Renal cortex interstitium (tissue), 15 donors: ENCODE data around the gene GALR1. TPM values are rescaled to one million over a fixed set of nuclear protein-coding genes. Genes with fewer than 3 reads are reported as not detected.

Source experiments
- DNase-seq, 11 donors: peaks; one replicate each; pipeline ENCODE4 v3.0.0-alpha.2; 2013; ENCODE audit warnings: low read depth in 9 of 11, low spot score in 4 of 11; ENCODE audit errors: extremely low read depth in 1 of 11
- long read RNA-seq, 16 experiments: transcript quantifications; one replicate each; lab custom pipeline, GENCODE V29; 2026
- polyA plus RNA-seq, 3 donors: library from polyadenylated mRNA; unstranded; fragments of 120-200 nt; gene quantifications; one replicate each; pipeline ENCODE4 v1.2.1, GENCODE V29; 2013; ENCODE audit not compliant: insufficient read length in 3 of 3

GALR1 gene, protein sequence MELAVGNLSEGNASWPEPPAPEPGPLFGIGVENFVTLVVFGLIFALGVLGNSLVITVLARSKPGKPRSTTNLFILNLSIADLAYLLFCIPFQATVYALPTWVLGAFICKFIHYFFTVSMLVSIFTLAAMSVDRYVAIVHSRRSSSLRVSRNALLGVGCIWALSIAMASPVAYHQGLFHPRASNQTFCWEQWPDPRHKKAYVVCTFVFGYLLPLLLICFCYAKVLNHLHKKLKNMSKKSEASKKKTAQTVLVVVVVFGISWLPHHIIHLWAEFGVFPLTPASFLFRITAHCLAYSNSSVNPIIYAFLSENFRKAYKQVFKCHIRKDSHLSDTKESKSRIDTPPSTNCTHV
- polyA plus RNA-seq = under 1 TPM; 0.09 to 0.22 (median 0.15) TPM
- long read RNA-seq, donor 1 = 0 reads
- long read RNA-seq, donor 2 = 0 reads
- long read RNA-seq, donor 3 = 0 reads
- long read RNA-seq, donor 4 = 0 reads
- long read RNA-seq, donor 5 = 0 reads
- long read RNA-seq, donor 6 = 0 reads
- long read RNA-seq, donor 7 = 0 reads
- long read RNA-seq, donor 8 = 0 reads
- long read RNA-seq, donor 9 = 0 reads
- long read RNA-seq, donor 10 = 0 reads
- long read RNA-seq, donor 11 = 0 reads
- long read RNA-seq, donor 12 = 0 reads
- long read RNA-seq, donor 13 = 0 reads
- long read RNA-seq, donor 14 = 0 reads
- long read RNA-seq, donor 15 = 0 reads
- long read RNA-seq, donor 16 = 0 reads

DNA sequence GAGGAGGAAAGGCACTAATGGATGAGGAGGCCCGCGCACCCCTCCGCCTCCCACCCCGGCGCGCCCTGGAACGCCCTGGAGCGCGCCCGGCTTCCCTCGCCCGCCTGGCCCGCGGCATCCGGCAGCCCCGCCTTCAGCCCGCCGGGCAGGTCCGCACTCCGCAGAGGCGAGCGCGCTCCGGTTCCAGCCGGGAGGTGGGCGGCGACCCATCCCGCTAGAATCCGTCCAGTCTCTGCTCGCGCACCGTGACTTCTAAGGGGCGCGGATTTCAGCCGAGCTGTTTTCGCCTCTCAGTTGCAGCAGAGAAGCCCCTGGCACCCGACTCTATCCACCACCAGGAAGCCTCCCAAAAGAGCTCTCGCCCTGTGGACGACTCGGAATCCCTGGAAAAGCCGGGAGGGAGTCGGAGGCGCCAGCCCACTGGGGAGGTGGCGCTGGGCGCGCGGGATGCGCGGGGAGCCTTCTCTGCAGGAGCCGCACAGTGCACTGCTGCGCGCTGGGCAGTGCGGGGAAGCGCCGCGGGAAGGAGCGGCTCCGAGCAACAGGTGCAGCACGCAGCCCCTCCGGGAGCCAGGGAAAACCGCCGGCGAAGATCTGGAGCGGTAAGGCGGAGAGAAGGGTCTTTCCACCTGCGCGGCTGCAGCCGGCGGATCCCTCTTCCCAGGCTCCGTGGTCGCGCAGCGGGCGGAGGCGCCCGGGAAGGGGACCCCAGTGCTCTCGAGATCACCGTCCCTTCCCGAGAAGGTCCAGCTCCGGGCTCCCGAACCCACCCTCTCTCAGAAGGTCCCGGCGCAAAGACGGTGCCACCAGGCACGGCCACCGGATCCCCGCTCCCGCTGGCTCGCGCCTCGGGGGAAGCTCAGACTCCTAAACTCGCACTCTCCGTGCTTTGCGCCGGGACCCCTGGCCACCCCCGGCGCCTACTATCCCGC is at the start of gene GALR1:
Gene GALR1 (plus strand): TSS at position 280 of the 932 bp plus-strand sequence. CDS start 701 bp downstream, outside the sequence.
- DNase-seq = peak in 1 of 11 donors; percentile 19

DNA sequence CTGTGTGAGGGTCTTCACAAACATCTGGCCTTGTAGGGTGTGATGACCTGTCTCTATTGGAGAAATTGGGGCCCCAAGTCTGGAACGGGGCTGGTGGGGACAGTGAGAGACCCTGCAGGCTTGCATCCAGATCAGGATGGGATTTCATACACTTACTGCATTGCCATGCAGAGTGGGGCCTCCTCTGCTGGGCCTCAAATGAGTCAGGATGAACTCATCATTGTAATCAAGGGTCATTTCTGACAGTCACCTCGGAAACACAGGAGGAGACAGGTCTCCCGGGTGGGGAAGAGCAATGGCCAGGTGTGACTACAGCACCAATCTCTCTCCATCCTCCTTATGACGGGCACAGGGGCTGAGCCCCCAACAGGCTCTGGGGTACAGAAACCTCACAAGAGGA is 48.1 kb upstream of the GALR1 start:
- no peak for DNase-seq

DNA sequence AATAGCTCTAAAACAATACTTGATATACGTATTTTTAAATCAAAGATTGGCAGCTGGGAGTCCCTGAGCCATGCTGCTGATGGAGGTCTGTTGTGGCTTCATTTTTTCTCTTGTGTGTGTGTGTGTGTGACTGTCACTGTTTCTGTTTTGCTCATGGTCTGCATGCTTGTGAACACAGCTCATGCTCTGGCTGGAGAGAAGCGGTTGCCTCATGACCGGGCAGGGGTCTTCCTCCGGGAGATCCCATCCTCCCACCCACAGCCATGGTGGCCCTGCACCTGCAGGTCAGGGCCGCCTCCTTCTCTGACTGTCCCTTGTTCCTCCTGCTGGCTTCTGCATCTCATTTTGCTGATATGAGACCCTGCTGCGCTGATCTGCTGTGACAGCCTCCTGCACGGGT is 47.3 kb upstream of the GALR1 start:
- DNase-seq = no peak

DNA sequence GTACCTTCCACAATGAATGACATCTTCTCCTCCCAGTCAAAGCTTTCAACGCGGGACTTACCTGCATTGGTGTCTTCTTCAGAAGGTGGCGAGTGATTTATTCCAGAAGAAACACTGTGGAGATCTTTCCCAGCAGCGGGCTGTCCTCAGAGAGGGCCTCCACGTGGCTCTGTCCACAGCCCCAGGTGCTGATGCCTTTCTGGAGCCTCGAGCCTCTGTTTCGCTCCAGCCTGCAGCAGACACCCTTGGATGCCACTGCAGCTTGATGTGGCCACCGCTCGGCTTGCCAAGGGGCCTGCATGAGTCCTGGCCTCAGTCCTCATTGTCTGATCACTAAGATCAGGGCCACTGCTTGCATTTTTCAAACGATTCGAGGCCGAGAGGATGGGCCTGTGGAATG is 46.6 kb upstream of the GALR1 start:
- DNase-seq = peak in 2 of 11 donors; percentile 26 to 31

DNA sequence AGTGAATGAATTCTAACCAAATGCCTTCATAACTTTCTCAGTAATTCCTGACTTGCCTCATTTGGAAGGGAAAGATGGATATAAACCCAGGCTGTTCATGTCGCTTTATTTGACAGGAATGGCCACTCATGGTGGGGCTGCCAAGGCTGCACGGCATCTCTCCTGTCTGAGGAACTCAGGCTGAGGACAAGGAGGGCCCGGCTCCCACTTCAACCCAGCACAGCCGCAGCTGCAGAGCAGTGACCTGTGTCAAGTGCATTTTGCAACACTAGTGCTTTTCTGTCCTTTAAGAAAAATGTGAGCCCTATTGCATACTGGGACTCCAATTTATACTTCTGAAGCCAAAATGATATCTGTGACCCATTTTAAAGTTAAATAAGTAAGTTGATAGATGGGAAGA is 45.8 kb upstream of the GALR1 start:
- no peak for DNase-seq

DNA sequence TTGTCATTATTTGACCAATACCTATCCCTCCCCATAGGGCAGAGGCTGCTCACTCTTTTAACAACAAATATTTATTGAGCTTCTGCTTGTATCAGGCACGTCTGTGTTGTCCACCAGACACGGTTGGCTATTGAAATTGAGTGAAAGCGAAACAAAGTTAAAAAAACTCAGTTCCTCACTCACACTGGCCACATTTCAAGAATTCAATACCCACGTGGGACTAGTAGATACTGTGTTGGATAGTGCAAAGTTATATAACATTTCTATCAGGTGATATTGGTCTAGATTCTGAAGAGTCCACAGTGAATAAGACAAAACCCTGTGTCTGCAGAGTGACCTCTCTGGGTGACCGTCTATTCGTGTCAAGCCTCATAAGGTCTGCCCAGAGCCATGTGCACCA is 43.9 kb upstream of the GALR1 start:
- no peak for DNase-seq

DNA sequence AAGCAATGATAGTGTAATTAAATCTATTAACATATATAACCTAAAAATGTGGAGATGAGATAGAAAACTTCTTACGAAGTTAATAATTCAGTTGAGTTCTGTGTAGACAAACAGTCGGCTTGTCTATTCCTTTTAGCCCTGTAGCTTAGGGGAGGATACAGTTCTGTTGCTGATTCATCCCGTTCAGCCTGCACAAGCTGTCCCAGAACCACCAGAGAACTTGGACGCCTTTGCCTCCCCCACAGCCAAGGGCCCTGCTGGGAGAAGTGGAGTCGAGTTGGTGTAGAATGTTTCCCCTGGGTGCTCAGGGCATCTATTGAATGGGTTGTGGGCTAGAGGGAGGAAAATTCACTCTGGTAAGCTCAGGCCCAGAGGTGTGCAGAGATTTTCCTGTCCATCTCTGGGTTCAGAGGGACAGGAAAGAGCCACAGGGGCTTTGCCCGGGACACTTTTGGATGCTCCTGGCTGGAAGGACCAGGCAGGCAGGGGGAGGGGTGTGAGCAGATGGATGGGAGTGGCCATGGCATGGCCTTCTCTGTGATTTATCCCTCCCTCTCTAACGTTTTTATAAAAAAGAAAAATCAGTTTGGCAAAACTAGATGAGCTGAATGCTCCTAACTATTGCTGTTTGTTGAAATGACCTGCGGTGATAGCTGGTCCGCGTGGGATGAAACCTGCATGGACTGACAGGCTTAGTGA is 42.8 kb upstream of the GALR1 start:
- DNase-seq = no peak

DNA sequence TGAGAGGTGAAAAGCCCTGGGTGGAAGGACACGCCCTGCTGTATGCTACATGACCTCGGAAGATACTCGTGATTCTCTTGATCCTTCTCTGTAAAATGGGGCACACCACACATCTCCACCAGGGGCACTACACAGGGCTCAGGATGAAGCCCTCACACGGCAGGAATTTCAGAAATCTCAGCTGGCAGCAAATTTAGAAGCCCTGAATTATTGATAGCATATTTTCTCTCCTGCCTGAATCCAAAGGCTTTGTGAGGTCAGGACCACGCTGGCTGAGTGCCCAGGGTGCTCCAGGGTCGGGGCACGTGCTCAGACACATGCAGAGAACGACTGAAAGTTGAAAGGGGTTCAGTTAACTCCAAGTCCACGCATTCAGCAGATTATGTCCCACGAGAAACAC is 42.1 kb upstream of the GALR1 start:
- DNase-seq = peak in 2 of 11 donors; percentile 16 to 35

DNA sequence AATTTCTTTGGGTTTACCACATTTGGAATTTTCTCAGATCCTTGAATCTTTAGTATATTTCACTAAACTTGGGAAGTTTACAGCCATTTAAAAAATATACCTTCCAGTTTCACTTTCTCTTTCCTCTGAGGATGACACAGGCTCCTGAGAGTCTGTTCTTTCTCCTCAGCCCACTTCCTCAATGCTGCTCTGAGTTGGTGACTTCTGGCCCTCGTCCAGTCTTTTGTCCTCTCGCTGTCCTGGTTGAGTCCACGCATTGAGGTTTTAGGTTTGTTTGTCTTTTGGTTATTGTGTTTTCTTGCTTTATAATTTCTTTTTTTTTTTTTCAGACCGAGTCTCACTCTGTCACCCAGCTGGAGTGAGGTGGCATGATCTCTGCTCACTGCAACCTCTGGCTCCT is 40.7 kb upstream of the GALR1 start:
- no peak for DNase-seq

DNA sequence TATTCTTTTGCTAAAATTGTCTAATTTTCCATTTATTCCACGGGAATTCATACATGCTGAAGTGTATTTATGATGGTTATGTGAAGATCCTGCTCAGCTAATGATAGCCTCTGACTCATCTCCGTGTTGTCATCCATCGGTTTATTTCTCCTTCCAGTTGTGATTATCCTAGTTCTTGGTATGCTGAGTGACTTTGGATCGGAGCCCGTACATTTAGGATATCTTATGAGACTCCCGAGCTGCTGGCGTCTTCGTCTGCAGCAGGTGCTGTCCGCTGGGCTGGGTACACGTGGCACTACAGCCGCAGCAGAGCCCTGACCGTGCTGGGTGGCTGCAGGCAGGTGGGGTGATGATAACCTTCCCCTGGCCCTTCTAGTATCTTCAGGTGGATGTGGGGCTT is 40.1 kb upstream of the GALR1 start:
- no peak for DNase-seq

DNA sequence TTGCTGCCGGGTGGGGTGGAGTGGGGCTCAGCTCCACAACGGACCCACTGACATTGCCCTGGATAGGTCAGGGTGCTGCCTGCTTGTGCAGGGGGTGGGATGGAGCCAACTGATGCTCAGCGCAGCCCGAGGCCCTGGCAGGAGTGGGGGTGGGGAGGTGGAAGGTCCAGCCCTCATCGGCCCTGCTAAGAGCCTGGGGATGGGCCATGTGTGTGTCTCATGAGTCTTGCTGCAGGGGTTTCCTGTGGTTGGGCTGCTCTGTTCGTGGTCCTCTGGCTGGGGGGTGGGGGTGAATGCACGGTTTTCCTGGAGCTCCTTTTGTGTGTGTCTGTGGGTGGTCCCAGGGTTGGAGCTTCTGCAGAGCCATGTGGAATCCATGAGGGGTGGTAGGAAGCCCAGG is 39.4 kb upstream of the GALR1 start:
- DNase-seq = no peak

DNA sequence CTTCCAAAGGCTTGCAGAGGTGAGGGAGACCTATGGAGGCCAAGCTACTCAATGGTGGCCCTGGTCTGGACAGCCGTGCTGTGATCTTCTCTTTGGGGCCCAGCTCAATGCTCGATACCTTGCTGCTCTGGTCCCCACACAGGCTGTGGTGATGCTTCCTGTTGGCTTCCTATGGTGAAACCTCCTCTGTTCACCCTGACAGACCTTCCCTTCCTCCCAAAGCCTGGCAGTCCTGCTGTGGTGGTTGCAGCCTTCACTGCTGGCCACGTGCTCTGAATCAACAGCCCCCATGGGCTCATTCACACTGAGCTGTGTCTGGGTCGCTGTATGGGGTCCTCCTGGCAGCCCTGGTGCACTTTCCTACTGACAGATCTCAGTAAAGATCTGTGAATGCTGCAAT is 31.0 kb upstream of the GALR1 start:
- no peak for DNase-seq

DNA sequence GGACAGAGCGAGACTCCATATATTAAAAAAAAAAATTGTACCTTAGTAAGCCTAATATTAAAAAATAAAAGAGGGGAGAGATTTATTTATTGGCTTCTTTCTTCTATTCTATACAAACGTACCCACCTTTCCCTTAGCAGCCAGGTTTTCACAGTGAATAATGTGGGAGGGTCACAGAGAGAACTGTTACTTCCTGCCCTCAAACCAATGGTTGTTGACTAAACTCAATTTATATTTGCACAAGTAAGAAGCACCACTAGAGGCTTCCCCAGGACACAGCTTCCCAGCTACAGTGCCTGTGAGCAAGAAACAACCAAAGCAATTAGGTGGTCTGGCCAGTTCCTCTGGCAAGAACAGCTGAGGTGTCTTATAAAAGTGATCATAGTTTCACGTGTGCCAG is 28.9 kb upstream of the GALR1 start:
- DNase-seq = no peak

DNA sequence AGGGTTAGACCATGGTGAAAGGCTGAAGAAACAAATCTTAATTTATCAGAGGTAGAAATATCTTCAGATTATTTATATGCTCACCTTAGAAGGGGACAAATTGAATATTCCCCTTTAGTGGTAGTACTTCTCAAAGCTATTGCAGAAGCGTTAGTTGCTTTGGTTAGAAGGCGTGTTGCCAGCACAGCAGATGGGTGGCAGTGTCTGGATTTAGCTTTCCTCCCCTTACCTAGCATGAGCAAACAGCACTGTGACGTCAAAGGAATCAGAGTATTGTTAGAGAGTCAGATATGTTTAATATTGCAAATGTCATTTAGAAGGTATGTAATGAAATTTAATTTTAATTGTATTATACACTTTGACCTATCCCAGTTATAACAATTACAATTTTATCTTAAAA is 27.2 kb upstream of the GALR1 start:
- DNase-seq = no peak

DNA sequence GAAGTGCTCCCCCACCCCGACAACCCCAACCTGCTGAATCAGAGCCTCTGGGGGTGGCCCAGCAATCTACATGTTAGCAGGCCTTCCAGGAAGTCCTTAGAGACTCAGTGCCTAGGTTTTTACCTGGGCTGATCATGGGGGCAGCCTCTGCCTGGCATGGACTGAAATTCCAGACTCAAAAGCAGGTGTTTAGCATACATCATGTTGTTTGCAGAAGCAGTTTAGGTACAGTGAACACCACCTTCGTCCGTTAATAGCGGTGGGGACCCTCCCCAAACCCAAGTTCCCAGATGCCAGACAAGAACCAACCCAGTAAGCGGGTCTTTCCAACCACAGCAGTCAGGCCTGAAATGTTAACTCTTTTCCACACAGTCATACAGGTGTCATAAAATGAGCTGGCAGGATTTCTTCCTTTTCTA is 26.4 kb upstream of the GALR1 start:
- DNase-seq = no peak

DNA sequence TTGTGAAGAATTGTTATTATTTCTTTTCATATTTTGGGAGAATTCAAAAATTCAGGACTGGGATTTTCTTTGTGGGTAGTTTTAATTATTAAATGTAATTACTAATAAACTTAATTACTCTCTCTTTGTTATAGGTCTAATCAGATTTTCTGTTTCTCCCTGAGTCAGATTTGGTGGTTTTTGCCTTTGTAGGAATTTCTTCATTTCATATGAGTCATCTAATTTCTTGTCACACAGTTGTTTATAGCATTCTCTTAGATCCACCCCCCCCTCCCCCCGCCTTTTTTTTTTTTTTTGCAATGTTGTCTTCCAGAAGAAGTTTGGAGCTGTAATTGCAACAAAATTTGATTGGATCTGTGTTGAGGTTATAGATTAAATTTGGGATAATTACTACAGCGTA is 26.0 kb upstream of the GALR1 start:
- no peak for DNase-seq

DNA sequence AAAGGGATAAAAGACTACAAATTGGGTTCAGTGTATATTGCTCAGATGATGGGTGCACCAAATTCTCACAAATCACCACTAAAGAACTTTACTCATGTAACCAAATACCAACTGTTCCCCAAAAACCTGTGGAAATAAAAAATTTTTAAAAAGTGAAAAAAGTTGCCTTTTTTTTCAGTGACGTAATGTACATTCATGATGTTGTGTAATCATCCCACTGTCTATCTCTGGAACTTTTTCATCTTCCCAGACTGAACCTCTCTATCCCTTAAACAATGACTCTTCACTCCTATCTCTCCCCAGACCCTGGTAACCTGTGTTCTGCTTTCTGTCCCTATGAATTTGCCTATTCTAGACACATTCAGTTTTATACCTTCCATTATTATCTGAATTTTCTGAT is 19.0 kb upstream of the GALR1 start:
- DNase-seq = no peak

DNA sequence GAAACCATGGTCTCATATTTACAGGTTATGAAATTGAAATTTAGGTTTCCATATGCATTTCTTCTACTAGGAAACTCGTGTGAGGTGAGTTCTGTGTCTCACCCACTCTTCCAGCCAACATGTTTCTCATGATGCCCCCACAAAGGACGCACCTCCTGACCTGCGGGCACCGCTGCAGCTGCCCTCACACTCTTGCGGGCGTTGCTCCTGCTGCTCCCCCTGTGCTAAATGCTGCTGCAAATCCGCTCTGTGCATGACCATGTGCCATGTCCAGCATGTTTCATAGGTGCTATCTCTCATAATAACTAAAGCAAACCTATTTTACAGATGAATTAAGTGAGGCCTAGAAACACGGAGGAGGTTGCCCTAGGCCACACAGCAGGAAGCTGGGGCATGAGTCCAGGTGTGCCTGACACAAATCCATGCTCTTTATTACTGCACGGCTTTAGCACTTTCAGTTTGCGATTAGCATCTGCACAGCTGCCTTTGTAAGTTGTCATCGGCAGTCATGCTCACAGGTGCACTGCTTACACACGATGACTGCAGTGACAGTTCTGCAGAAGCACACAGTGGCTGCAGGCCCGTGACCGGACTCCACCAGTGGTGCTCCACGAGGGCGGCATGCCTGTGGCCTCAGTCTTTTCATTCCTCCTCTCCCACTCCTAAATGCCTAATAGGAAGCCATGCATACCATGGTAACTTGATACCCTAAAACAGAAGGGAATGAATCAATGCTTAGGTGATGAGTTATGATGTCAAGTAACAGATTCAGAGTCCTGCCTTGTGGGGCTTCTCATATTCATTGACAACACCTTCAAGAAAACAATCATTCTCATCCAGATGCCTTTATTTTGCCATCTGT is 14.9 kb upstream of the GALR1 start:
- DNase-seq = no peak
